ENCODE data around the gene WDR75.

DNA sequence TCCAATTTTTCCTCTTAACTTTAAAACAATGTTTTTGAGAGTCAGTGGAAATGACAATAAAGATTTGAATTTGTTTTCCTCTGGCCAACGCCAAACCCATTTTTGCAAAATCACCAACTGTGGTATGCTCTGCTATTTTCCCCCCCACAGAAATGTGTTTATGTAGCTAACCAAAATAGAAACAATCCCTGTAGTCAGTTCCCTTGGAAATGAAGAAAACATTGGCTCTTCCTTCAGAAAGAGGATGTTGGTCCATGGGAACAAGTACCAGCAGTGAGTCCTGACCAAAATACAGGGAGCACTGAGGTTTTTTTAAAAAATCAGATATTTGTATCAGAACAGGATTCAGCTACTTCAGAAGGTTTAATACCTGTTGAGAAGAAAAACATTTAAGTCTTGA is 74.0 kb downstream of the WDR75 start:
- TF ChIP-seq EZH2 (IDR thresholded peaks at IDR 0.05): no peak
- no peak for TF ChIP-seq POLR2AphosphoS5 (IDR thresholded peaks at IDR 0.05; ENCODE audit: borderline replicate concordance, low read depth, low read length)

Measured in SK-N-MC (cell line).